GM10266 (cell line): ENCODE measurements around the gene KLHL3.

Experiments used
- DNase-seq: peaks from one replicate; pipeline ENCODE4 v3.0.0; 2012; ENCODE audit errors: extremely low spot score
- CTCF ChIP-seq: IDR thresholded peaks from 2 replicates; pipeline ENCODE4 v1.5.1; 2012; ENCODE audit warnings: mild to moderate bottlenecking, low read depth; ENCODE audit not compliant: control insufficient read depth, insufficient read depth; ENCODE audit errors: missing control alignments

The KLHL3 gene

DNA sequence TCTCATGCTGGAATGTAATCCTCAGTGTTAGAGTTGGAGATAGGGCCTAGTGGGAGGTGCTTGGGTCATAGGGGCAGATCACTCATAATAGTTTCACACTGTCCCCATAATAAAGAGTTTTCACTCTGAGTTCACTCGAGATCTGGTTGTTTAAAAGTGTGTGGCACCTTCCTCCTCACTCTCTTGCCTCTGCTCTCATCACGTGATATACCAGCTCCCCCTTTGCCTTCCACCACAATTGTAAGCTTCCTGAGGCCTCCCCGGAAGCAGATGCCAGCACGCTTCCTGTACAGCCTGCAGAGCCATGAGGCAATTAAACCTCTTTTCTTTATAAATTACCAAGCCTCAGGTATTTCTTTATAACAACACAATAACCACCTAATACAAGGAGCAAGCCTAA is 3.8 kb upstream of the KLHL3 start:
- DNase-seq: no peak
- TF ChIP-seq CTCF: no peak

GRCh38 chr5:137738947-137739346 is 3.1 kb upstream of the KLHL3 start:
- DNase-seq: no peak
- TF ChIP-seq CTCF: no peak

DNA sequence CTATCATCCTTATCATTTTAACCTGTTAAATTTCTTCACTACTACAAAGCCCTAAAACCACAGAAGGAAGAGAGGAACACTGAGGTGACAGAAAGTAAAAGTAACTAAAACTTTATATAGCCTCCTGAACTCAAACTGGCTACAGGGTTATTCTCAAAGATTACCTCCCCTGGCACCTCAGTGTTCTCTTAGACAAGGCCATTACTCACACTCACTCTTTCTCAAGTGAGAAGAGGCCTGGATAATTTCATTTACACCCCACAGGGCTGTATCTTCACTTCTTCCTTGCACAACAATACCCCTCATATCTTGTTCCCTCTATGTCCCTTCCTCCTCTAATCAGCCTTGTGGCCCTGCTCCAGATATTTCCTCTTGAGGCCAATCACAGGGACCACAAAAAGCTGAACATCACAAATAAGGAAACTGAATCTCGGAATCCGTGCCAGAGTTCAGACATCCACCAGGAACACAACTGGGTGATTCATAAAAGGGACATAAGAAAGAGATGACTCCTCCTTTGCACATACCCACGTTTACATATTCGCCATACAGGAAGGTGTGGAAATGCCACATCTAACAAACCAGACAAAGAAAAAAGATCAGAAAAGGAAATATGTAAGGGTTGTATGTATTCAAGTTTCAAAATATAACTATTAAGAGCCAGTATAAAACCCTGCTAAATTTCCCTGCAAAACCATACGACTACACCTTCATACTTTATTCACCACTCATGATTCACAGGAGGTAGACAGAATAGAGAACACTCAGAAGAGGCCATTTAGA is 1.7 kb upstream of the KLHL3 start:
- DNase-seq: no peak
- TF ChIP-seq CTCF: no peak

DNA sequence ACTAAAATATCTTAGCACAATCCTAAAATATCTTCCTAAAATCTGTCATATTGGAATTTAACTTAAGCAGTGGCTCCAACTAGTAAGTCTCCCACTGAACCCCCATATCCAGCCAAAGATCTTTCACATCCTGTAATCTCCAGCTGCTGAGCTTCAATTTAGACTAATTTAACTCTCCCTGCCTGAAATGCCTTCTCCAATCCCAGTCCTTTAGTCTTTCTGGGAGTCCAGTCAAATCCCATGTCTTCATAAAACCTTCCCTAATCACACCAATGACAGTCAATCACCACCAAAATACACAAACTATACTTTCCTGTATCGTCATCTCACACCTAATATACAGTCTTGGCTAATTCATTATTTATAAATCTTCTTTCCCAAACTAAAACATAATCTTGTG is 607 bp upstream of the KLHL3 start:
- TF ChIP-seq CTCF: no peak
- no peak for DNase-seq

DNA sequence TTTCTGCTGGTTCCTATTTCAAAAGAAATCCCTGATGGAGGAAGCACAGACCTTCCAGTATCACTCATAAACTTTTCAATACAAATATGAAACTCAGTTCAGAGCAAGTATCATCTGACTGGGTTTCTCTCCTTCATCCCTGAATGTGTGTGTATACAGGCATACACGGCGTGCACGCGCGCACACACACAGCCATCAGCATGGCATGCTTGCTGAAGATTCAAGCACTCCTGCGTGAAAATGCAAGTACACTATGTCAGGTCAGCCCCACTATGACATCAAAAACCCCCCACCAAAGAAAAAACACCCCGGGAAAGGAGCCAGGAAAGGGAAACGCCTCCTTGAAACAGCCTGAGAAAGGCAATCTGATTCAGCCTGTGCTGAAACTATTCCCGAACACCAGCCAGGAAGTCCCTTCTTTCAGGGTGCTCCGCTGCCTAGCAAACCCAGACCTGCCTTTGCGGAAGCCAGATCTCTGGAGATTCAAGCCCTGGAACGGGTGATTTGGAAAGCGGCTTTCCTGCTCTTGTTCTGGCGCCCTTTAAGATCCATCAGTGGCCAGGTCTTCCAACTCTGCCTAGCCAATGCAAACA is 831 bp downstream of the KLHL3 start:
- no peak for DNase-seq
- no peak for TF ChIP-seq CTCF

- no peak for DNase-seq
- no peak for TF ChIP-seq CTCF
Observed at GRCh38 chr5:137734331-137734730, 1.6 kb downstream of the KLHL3 start.

DNA sequence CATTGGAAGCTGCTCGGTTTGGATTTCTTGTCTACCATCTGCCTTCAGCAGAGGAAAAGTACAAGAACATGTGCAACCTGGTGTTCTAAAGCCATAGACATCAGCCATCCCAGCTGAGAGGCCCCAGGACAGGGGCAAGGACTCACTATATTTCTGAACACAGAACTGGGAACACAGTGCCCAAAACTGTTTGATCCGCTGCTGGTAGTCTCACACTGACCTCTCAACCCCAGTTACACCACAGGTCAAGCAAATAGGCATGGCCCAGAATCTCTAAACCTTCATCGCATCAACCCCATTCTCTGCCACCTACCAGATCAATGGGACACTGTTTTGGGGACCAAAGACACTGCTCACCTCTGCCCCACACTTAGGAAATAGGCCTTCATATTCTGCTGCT is 2.0 kb downstream of the KLHL3 start:
- TF ChIP-seq CTCF: no peak
- DNase-seq: no peak
